Natural killer cell treated with Interleukin-12 subunit alpha and Interleukin-12 subunit beta and Interleukin-15 and Interleukin-18, amount 100 ng/mL, for 72 hours (primary cell): Measurements from ENCODE around the gene CLPSL1. TPM values are rescaled to one million over a fixed set of nuclear protein-coding genes. Genes with fewer than 3 reads are reported as not detected.

ENCODE experiments used
- ATAC-seq, 2 donors: fragments of 150-1000 bp; cut with Tn5 transposase in 1 of 2; sonication (Bioruptor Pico), chemical (Tn5 transposase) in 1 of 2; 2 replicates each; pipeline ENCODE4 v1.10.0; 2021
- DNase-seq: peaks from one replicate; pipeline ENCODE4 v3.0.0; 2022; ENCODE audit warnings: low spot score
- H3K27ac Mint-ChIP-seq, 2 donors: 1 replicate in 1 of 2; 2 replicates in 1 of 2; pipeline ENCODE4 v1.8.0; 2022; ENCODE audit warnings: mixed read lengths in 2 of 2, mild to moderate bottlenecking in 1 of 2, moderate library complexity in 1 of 2
- H3K27me3 Mint-ChIP-seq, 2 donors: 1 replicate in 1 of 2; 2 replicates in 1 of 2; pipeline ENCODE4 v1.8.0; 2022; ENCODE audit warnings: mixed read lengths in 2 of 2
- H3K36me3 Mint-ChIP-seq: one replicate; pipeline ENCODE4 v1.8.0; 2022; ENCODE audit warnings: mixed read lengths
- H3K4me1 Mint-ChIP-seq, 2 donors: 1 replicate in 1 of 2; 2 replicates in 1 of 2; pipeline ENCODE4 v1.8.0; 2022; ENCODE audit warnings: low read depth in 2 of 2, mixed read lengths in 2 of 2, mild to moderate bottlenecking in 1 of 2
- H3K4me3 Mint-ChIP-seq: one replicate; pipeline ENCODE4 v1.8.0; 2022; ENCODE audit warnings: mixed read lengths
- H3K9me3 Mint-ChIP-seq: 2 replicates; pipeline ENCODE4 v1.8.0; 2022; ENCODE audit warnings: mixed read lengths
- total RNA-seq, 2 donors: library from RNA; stranded (reverse); gene quantifications; one replicate each; pipeline ENCODE4 v1.2.3, GENCODE V29; 2022

CLPSL1 gene
- total RNA-seq, 2 donors from 2014 or later = not detected

GRCh38 chr6:35775031-35775430 lies 5.8 kb upstream of the CLPSL1 start:
- Mint-ChIP-seq H3K9me3 (no peaks in the 10 kb centered on the region), H3K27ac (no peak overlapping the region), H3K4me1 (peaks cover 0 to 5% of the 10 kb centered on the region in 2 donors), H3K27me3 (peaks cover 20 to 30% of the 10 kb centered on the region in 2 donors), H3K36me3 (no peaks in the 10 kb centered on the region), H3K4me3 (no peak overlapping the region)
- DNase-seq (no peak), ATAC-seq (no peak)

GRCh38 chr6:35776364-35777215 lies 4.2 kb upstream of the CLPSL1 start, which contains the start of gene CLPSL2:
CLPSL2 (plus strand) TSS chr6:35776598; CDS start chr6:35776619, 21 bp downstream.
- Mint-ChIP-seq H3K4me3 (peak within 1 kb of the TSS; percentile 61), H3K27me3 (peaks cover 25 to 32% of the 10 kb centered on the region in 2 donors), H3K4me1 (peaks cover 0 to 5% of the 10 kb centered on the region in 2 donors), H3K27ac (no peak within 1 kb of the TSS), H3K9me3 (no peaks in the 10 kb centered on the region), H3K36me3 (no peaks in the 10 kb centered on the region)
- DNase-seq (no peak), ATAC-seq (peak in 1 of 2 donors; percentile 29)

- Mint-ChIP-seq H3K36me3 (no peaks in the 10 kb centered on the region), H3K27ac (no peak overlapping the region), H3K4me3 (no peak overlapping the region), H3K27me3 (peaks cover 31 to 33% of the 10 kb centered on the region in 2 donors), H3K9me3 (no peaks in the 10 kb centered on the region), H3K4me1 (peaks cover 0 to 5% of the 10 kb centered on the region in 2 donors)
- DNase-seq (no peak), ATAC-seq (no peak)
Observed at GRCh38 chr6:35777356-35778102, 3.3 kb upstream of the CLPSL1 start.

GRCh38 chr6:35778437-35778836 lies 2.4 kb upstream of the CLPSL1 start:
- Mint-ChIP-seq H3K9me3 (no peaks in the 10 kb centered on the region), H3K36me3 (no peaks in the 10 kb centered on the region), H3K27ac (no peak overlapping the region), H3K4me1 (peaks cover 0 to 5% of the 10 kb centered on the region in 2 donors), H3K27me3 (peaks cover 31 to 33% of the 10 kb centered on the region in 2 donors), H3K4me3 (no peak overlapping the region)
- DNase-seq (no peak), ATAC-seq (no peak)

GRCh38 chr6:35781290-35781689 lies 471 bp downstream of the CLPSL1 start:
- ATAC-seq = peak in 1 of 2 donors; percentile 52
- H3K4me3 Mint-ChIP-seq = no peak overlapping the region
- no peak overlapping the region for H3K27ac Mint-ChIP-seq

GRCh38 chr6:35782424-35782823 lies 1.6 kb downstream of the CLPSL1 start:
- peaks cover 30 to 34% of the 10 kb centered on the region in 2 donors for H3K27me3 Mint-ChIP-seq
- no peak overlapping the region for H3K27ac Mint-ChIP-seq
- no peak overlapping the region for H3K4me3 Mint-ChIP-seq
- no peaks in the 10 kb centered on the region for H3K9me3 Mint-ChIP-seq
- peaks cover 0 to 2% of the 10 kb centered on the region in 2 donors for H3K4me1 Mint-ChIP-seq
- no peaks in the 10 kb centered on the region for H3K36me3 Mint-ChIP-seq
- DNase-seq = no peak
- ATAC-seq = no peak

More at GRCh38 chr6:35781290-35781689, 471 bp downstream of the CLPSL1 start:
- H3K36me3 Mint-ChIP-seq = no peaks in the 10 kb centered on the region
- H3K27me3 Mint-ChIP-seq = peaks cover 33 to 39% of the 10 kb centered on the region in 2 donors
- H3K4me1 Mint-ChIP-seq = peaks cover 0 to 5% of the 10 kb centered on the region in 2 donors
- H3K9me3 Mint-ChIP-seq = no peaks in the 10 kb centered on the region
- DNase-seq = no peak

GRCh38 chr6:35784200-35784599 lies 3.4 kb downstream of the CLPSL1 start:
- Mint-ChIP-seq H3K27ac (no peak overlapping the region), H3K4me1 (no peaks in the 10 kb centered on the region), H3K36me3 (no peaks in the 10 kb centered on the region), H3K9me3 (no peaks in the 10 kb centered on the region), H3K27me3 (peaks cover 32 to 40% of the 10 kb centered on the region in 2 donors), H3K4me3 (no peak overlapping the region)
- no peak for ATAC-seq
- no peak for DNase-seq

- H3K27ac Mint-ChIP-seq = no peak overlapping the region
- H3K4me3 Mint-ChIP-seq = no peak overlapping the region
- H3K27me3 Mint-ChIP-seq = peaks cover 40 to 42% of the 10 kb centered on the region in 2 donors
- no peak for ATAC-seq
- H3K36me3 Mint-ChIP-seq = no peaks in the 10 kb centered on the region
- H3K9me3 Mint-ChIP-seq = no peaks in the 10 kb centered on the region
- DNase-seq = no peak
- no peaks in the 10 kb centered on the region for H3K4me1 Mint-ChIP-seq
Observed at GRCh38 chr6:35786272-35786671, 5.5 kb downstream of the CLPSL1 start.

- no peak overlapping the region for H3K4me3 Mint-ChIP-seq
- H3K27me3 Mint-ChIP-seq = peaks cover 37 to 38% of the 10 kb centered on the region in 2 donors
- no peak overlapping the region for H3K27ac Mint-ChIP-seq
- ATAC-seq (peak in 1 of 2 donors; percentile 17), DNase-seq (no peak)
- no peaks in the 10 kb centered on the region for H3K36me3 Mint-ChIP-seq
- H3K9me3 Mint-ChIP-seq = no peaks in the 10 kb centered on the region
- H3K4me1 Mint-ChIP-seq = no peaks in the 10 kb centered on the region
Observed at GRCh38 chr6:35786810-35787209, 6.0 kb downstream of the CLPSL1 start.

- no peak overlapping the region for H3K4me3 Mint-ChIP-seq
- peaks cover 32 to 34% of the 10 kb centered on the region in 2 donors for H3K27me3 Mint-ChIP-seq
- ATAC-seq (peak; percentile 15 to 22), DNase-seq (no peak)
- no peaks in the 10 kb centered on the region for H3K9me3 Mint-ChIP-seq
- no peaks in the 10 kb centered on the region for H3K36me3 Mint-ChIP-seq
- no peaks in the 10 kb centered on the region for H3K4me1 Mint-ChIP-seq
- no peak overlapping the region for H3K27ac Mint-ChIP-seq
Observed at GRCh38 chr6:35787266-35788218, 6.7 kb downstream of the CLPSL1 start.

- Mint-ChIP-seq H3K27me3 (peaks cover 34 to 37% of the 10 kb centered on the region in 2 donors), H3K27ac (no peak overlapping the region), H3K4me3 (no peak overlapping the region), H3K4me1 (no peaks in the 10 kb centered on the region), H3K36me3 (no peaks in the 10 kb centered on the region), H3K9me3 (no peaks in the 10 kb centered on the region)
- ATAC-seq (no peak), DNase-seq (no peak)
Observed at GRCh38 chr6:35788423-35788982, 7.7 kb downstream of the CLPSL1 start.

- Mint-ChIP-seq H3K4me3 (no peak overlapping the region), H3K36me3 (no peaks in the 10 kb centered on the region), H3K4me1 (no peaks in the 10 kb centered on the region), H3K9me3 (no peaks in the 10 kb centered on the region), H3K27ac (no peak overlapping the region), H3K27me3 (peaks cover 24 to 25% of the 10 kb centered on the region in 2 donors)
- no peak for DNase-seq
- ATAC-seq = no peak
Observed at GRCh38 chr6:35790683-35791082, 9.9 kb downstream of the CLPSL1 start.
